Measurements from ENCODE around the gene RIBC2.

Gene RIBC2

GRCh38 chr22:45455212-45455611 is 41.7 kb downstream of the RIBC2 start:
- DNase-seq, result no peak
- H3K4me3 ChIP-seq (ENCODE audit: low read length), result no peak overlapping the region
- no peak overlapping the region for H4K5ac ChIP-seq (ENCODE audit: low read length)
- no peaks in the 10 kb centered on the region for H3K27me3 ChIP-seq (ENCODE audit: insufficient read depth, low read length, poor library complexity)
- H3K4me2 ChIP-seq (ENCODE audit: low read length), result no peak overlapping the region
- no peak overlapping the region for H3K23ac ChIP-seq (ENCODE audit: low read length)
- H2BK120ac ChIP-seq (ENCODE audit: low read depth, low read length), result no peak overlapping the region
- no peaks in the 10 kb centered on the region for H3K4me1 ChIP-seq (ENCODE audit: control insufficient read depth, low read depth, low read length)
- H3K4ac ChIP-seq (ENCODE audit: low read depth, low read length), result no peak overlapping the region
- no peak overlapping the region for H3K27ac ChIP-seq (ENCODE audit: low read depth, low read length)
- no peak overlapping the region for H3K18ac ChIP-seq (ENCODE audit: low read length)
- no peak overlapping the region for H3K9ac ChIP-seq (ENCODE audit: low read length)
- no peak overlapping the region for H2BK5ac ChIP-seq (ENCODE audit: low read length)
- H3K79me2 ChIP-seq (ENCODE audit: control insufficient read depth, insufficient read depth, low read length), result no peaks in the 10 kb centered on the region
- H2AK5ac ChIP-seq (ENCODE audit: low read length), result no peak overlapping the region
- no peak overlapping the region for H4K8ac ChIP-seq (ENCODE audit: low read depth, low read length)
- WGBS (ENCODE audit: extremely low coverage, insufficient coverage, low lambda C conversion rate), result no CpG with 5 or more reads among the region's 14 CpGs
- H3K79me1 ChIP-seq (ENCODE audit: low read length), result no peaks in the 10 kb centered on the region
- H3K36me3 ChIP-seq (ENCODE audit: control insufficient read depth, insufficient read depth, low read length), result no peaks in the 10 kb centered on the region
- no peak overlapping the region for H2BK15ac ChIP-seq (replicated peaks; ENCODE audit: low read depth)
- H3K56ac ChIP-seq (ENCODE audit: low read length), result no peak overlapping the region

GRCh38 chr22:45455621-45456020 is 42.1 kb downstream of the RIBC2 start:
- no peak overlapping the region for H2BK5ac ChIP-seq (ENCODE audit: low read length)
- H3K4ac ChIP-seq (ENCODE audit: low read depth, low read length), result no peak overlapping the region
- H3K23ac ChIP-seq (ENCODE audit: low read length), result no peak overlapping the region
- no peak overlapping the region for H4K5ac ChIP-seq (ENCODE audit: low read length)
- no peak overlapping the region for H2BK120ac ChIP-seq (ENCODE audit: low read depth, low read length)
- no peaks in the 10 kb centered on the region for H3K79me2 ChIP-seq (ENCODE audit: control insufficient read depth, insufficient read depth, low read length)
- no peaks in the 10 kb centered on the region for H3K4me1 ChIP-seq (ENCODE audit: control insufficient read depth, low read depth, low read length)
- no CpG with 5 or more reads among the region's 4 CpGs for WGBS (ENCODE audit: extremely low coverage, insufficient coverage, low lambda C conversion rate)
- no peak overlapping the region for H3K27ac ChIP-seq (ENCODE audit: low read depth, low read length)
- H2AK5ac ChIP-seq (ENCODE audit: low read length), result no peak overlapping the region
- no peaks in the 10 kb centered on the region for H3K36me3 ChIP-seq (ENCODE audit: control insufficient read depth, insufficient read depth, low read length)
- no peaks in the 10 kb centered on the region for H3K27me3 ChIP-seq (ENCODE audit: insufficient read depth, low read length, poor library complexity)
- DNase-seq, result no peak
- no peak overlapping the region for H2BK15ac ChIP-seq (replicated peaks; ENCODE audit: low read depth)
- no peak overlapping the region for H3K4me3 ChIP-seq (ENCODE audit: low read length)
- no peaks in the 10 kb centered on the region for H3K79me1 ChIP-seq (ENCODE audit: low read length)
- H3K9ac ChIP-seq (ENCODE audit: low read length), result no peak overlapping the region
- H4K8ac ChIP-seq (ENCODE audit: low read depth, low read length), result no peak overlapping the region
- H3K18ac ChIP-seq (ENCODE audit: low read length), result no peak overlapping the region
- no peak overlapping the region for H3K56ac ChIP-seq (ENCODE audit: low read length)
- H3K4me2 ChIP-seq (ENCODE audit: low read length), result no peak overlapping the region

GRCh38 chr22:45456811-45457210 is 43.3 kb downstream of the RIBC2 start:
- no peak overlapping the region for H3K4ac ChIP-seq (ENCODE audit: low read depth, low read length)
- no peak overlapping the region for H2BK5ac ChIP-seq (ENCODE audit: low read length)
- no peak overlapping the region for H2BK15ac ChIP-seq (replicated peaks; ENCODE audit: low read depth)
- H3K27ac ChIP-seq (ENCODE audit: low read depth, low read length), result no peak overlapping the region
- H4K8ac ChIP-seq (ENCODE audit: low read depth, low read length), result no peak overlapping the region
- H3K4me1 ChIP-seq (ENCODE audit: control insufficient read depth, low read depth, low read length), result no peaks in the 10 kb centered on the region
- no peak overlapping the region for H2AK5ac ChIP-seq (ENCODE audit: low read length)
- DNase-seq, result no peak
- no peaks in the 10 kb centered on the region for H3K79me2 ChIP-seq (ENCODE audit: control insufficient read depth, insufficient read depth, low read length)
- H3K27me3 ChIP-seq (ENCODE audit: insufficient read depth, low read length, poor library complexity), result no peaks in the 10 kb centered on the region
- no CpG with 5 or more reads among the region's 8 CpGs for WGBS (ENCODE audit: extremely low coverage, insufficient coverage, low lambda C conversion rate)
- H3K36me3 ChIP-seq (ENCODE audit: control insufficient read depth, insufficient read depth, low read length), result no peaks in the 10 kb centered on the region
- no peak overlapping the region for H3K4me2 ChIP-seq (ENCODE audit: low read length)
- no peak overlapping the region for H4K5ac ChIP-seq (ENCODE audit: low read length)
- no peak overlapping the region for H3K56ac ChIP-seq (ENCODE audit: low read length)
- H2BK120ac ChIP-seq (ENCODE audit: low read depth, low read length), result no peak overlapping the region
- no peak overlapping the region for H3K9ac ChIP-seq (ENCODE audit: low read length)
- no peak overlapping the region for H3K23ac ChIP-seq (ENCODE audit: low read length)
- H3K4me3 ChIP-seq (ENCODE audit: low read length), result no peak overlapping the region
- H3K18ac ChIP-seq (ENCODE audit: low read length), result no peak overlapping the region
- H3K79me1 ChIP-seq (ENCODE audit: low read length), result no peaks in the 10 kb centered on the region

- DNase-seq, result no peak
- H3K79me1 ChIP-seq (ENCODE audit: low read length), result no peaks in the 10 kb centered on the region
- H3K4ac ChIP-seq (ENCODE audit: low read depth, low read length), result no peak overlapping the region
- no peaks in the 10 kb centered on the region for H3K4me1 ChIP-seq (ENCODE audit: control insufficient read depth, low read depth, low read length)
- no peak overlapping the region for H2BK120ac ChIP-seq (ENCODE audit: low read depth, low read length)
- H3K36me3 ChIP-seq (ENCODE audit: control insufficient read depth, insufficient read depth, low read length), result no peaks in the 10 kb centered on the region
- H2BK5ac ChIP-seq (ENCODE audit: low read length), result no peak overlapping the region
- H3K18ac ChIP-seq (ENCODE audit: low read length), result no peak overlapping the region
- H3K27me3 ChIP-seq (ENCODE audit: insufficient read depth, low read length, poor library complexity), result no peaks in the 10 kb centered on the region
- H3K27ac ChIP-seq (ENCODE audit: low read depth, low read length), result no peak overlapping the region
- H4K5ac ChIP-seq (ENCODE audit: low read length), result no peak overlapping the region
- H2AK5ac ChIP-seq (ENCODE audit: low read length), result no peak overlapping the region
- H3K4me2 ChIP-seq (ENCODE audit: low read length), result no peak overlapping the region
- H3K56ac ChIP-seq (ENCODE audit: low read length), result no peak overlapping the region
- H4K8ac ChIP-seq (ENCODE audit: low read depth, low read length), result no peak overlapping the region
- H3K9ac ChIP-seq (ENCODE audit: low read length), result no peak overlapping the region
- no peak overlapping the region for H3K23ac ChIP-seq (ENCODE audit: low read length)
- WGBS (ENCODE audit: extremely low coverage, insufficient coverage, low lambda C conversion rate), result no CpG with 5 or more reads among the region's 13 CpGs
- H3K4me3 ChIP-seq (ENCODE audit: low read length), result no peak overlapping the region
- H3K79me2 ChIP-seq (ENCODE audit: control insufficient read depth, insufficient read depth, low read length), result no peaks in the 10 kb centered on the region
- no peak overlapping the region for H2BK15ac ChIP-seq (replicated peaks; ENCODE audit: low read depth)
Observed at GRCh38 chr22:45458532-45458931, 45.0 kb downstream of the RIBC2 start.

- H3K18ac ChIP-seq (ENCODE audit: low read length), result no peak overlapping the region
- H3K56ac ChIP-seq (ENCODE audit: low read length), result no peak overlapping the region
- no peak overlapping the region for H4K5ac ChIP-seq (ENCODE audit: low read length)
- no peak overlapping the region for H3K4ac ChIP-seq (ENCODE audit: low read depth, low read length)
- H3K23ac ChIP-seq (ENCODE audit: low read length), result no peak overlapping the region
- H3K9ac ChIP-seq (ENCODE audit: low read length), result no peak overlapping the region
- H2BK120ac ChIP-seq (ENCODE audit: low read depth, low read length), result no peak overlapping the region
- no peaks in the 10 kb centered on the region for H3K79me1 ChIP-seq (ENCODE audit: low read length)
- H3K4me2 ChIP-seq (ENCODE audit: low read length), result no peak overlapping the region
- no peak overlapping the region for H3K27ac ChIP-seq (ENCODE audit: low read depth, low read length)
- H4K8ac ChIP-seq (ENCODE audit: low read depth, low read length), result no peak overlapping the region
- H3K27me3 ChIP-seq (ENCODE audit: insufficient read depth, low read length, poor library complexity), result no peaks in the 10 kb centered on the region
- H3K36me3 ChIP-seq (ENCODE audit: control insufficient read depth, insufficient read depth, low read length), result no peaks in the 10 kb centered on the region
- no peaks in the 10 kb centered on the region for H3K4me1 ChIP-seq (ENCODE audit: control insufficient read depth, low read depth, low read length)
- H3K79me2 ChIP-seq (ENCODE audit: control insufficient read depth, insufficient read depth, low read length), result no peaks in the 10 kb centered on the region
- H3K4me3 ChIP-seq (ENCODE audit: low read length), result no peak overlapping the region
- WGBS (ENCODE audit: extremely low coverage, insufficient coverage, low lambda C conversion rate), result no CpG with 5 or more reads among the region's 8 CpGs
- no peak for DNase-seq
- H2AK5ac ChIP-seq (ENCODE audit: low read length), result no peak overlapping the region
- no peak overlapping the region for H2BK15ac ChIP-seq (replicated peaks; ENCODE audit: low read depth)
- H2BK5ac ChIP-seq (ENCODE audit: low read length), result no peak overlapping the region
Observed at GRCh38 chr22:45459235-45459634, 45.7 kb downstream of the RIBC2 start.

- no peak overlapping the region for H3K23ac ChIP-seq (ENCODE audit: low read length)
- H3K79me1 ChIP-seq (ENCODE audit: low read length), result no peaks in the 10 kb centered on the region
- no peak overlapping the region for H4K8ac ChIP-seq (ENCODE audit: low read depth, low read length)
- no peaks in the 10 kb centered on the region for H3K27me3 ChIP-seq (ENCODE audit: insufficient read depth, low read length, poor library complexity)
- no peak overlapping the region for H3K4ac ChIP-seq (ENCODE audit: low read depth, low read length)
- no peaks in the 10 kb centered on the region for H3K36me3 ChIP-seq (ENCODE audit: control insufficient read depth, insufficient read depth, low read length)
- H3K79me2 ChIP-seq (ENCODE audit: control insufficient read depth, insufficient read depth, low read length), result no peaks in the 10 kb centered on the region
- no peak overlapping the region for H2AK5ac ChIP-seq (ENCODE audit: low read length)
- H3K4me3 ChIP-seq (ENCODE audit: low read length), result no peak overlapping the region
- H3K4me1 ChIP-seq (ENCODE audit: control insufficient read depth, low read depth, low read length), result no peaks in the 10 kb centered on the region
- no peak overlapping the region for H4K5ac ChIP-seq (ENCODE audit: low read length)
- no peak overlapping the region for H3K9ac ChIP-seq (ENCODE audit: low read length)
- no peak overlapping the region for H3K27ac ChIP-seq (ENCODE audit: low read depth, low read length)
- DNase-seq, result no peak
- WGBS (ENCODE audit: extremely low coverage, insufficient coverage, low lambda C conversion rate), result no CpG with 5 or more reads among the region's 14 CpGs
- H2BK5ac ChIP-seq (ENCODE audit: low read length), result no peak overlapping the region
- no peak overlapping the region for H2BK15ac ChIP-seq (replicated peaks; ENCODE audit: low read depth)
- H2BK120ac ChIP-seq (ENCODE audit: low read depth, low read length), result no peak overlapping the region
- H3K56ac ChIP-seq (ENCODE audit: low read length), result no peak overlapping the region
- H3K4me2 ChIP-seq (ENCODE audit: low read length), result no peak overlapping the region
- H3K18ac ChIP-seq (ENCODE audit: low read length), result no peak overlapping the region
Observed at GRCh38 chr22:45460288-45461109, 47.0 kb downstream of the RIBC2 start.
